Lung (tissue), 12 donors: ENCODE data around the gene ASPHD1. TPM values are rescaled to one million over a fixed set of nuclear protein-coding genes. Genes with fewer than 3 reads are reported as not detected.

Source experiments
- ATAC-seq: fragments of 200-7000 bp; cut with Tn5 transposase; one replicate; pipeline ENCODE4 v1.9.1; 2020; ENCODE audit warnings: moderate number of reproducible peaks; ENCODE audit not compliant: insufficient read depth, low FRiP score
- DNase-seq, 3 donors: peaks; one replicate each; pipeline ENCODE4 v3.0.0-alpha.2; 2013 to 2017
- H3K27ac ChIP-seq, 2 donors: one replicate each; pipeline ENCODE4 v1.5.1; 2013; ENCODE audit warnings: mild to moderate bottlenecking in 2 of 2, moderate library complexity in 2 of 2, control low read depth in 1 of 2, inconsistent platforms in 1 of 2, low read depth in 1 of 2, low read length in 1 of 2
- H3K27me3 ChIP-seq, 3 donors: one replicate each; pipeline ENCODE4 v1.5.1; 2013; ENCODE audit warnings: low read length in 2 of 3; ENCODE audit not compliant: control insufficient read depth in 3 of 3, insufficient read depth in 3 of 3
- H3K36me3 ChIP-seq, 4 donors: one replicate each; pipeline ENCODE4 v1.5.1; 2013; ENCODE audit warnings: low read length in 4 of 4, mild to moderate bottlenecking in 1 of 4, moderate library complexity in 1 of 4; ENCODE audit not compliant: control insufficient read depth in 4 of 4, insufficient read depth in 4 of 4
- H3K4me1 ChIP-seq, 5 donors: one replicate each; pipeline ENCODE4 v1.5.1; 2013; ENCODE audit warnings: low read length in 5 of 5, mild to moderate bottlenecking in 2 of 5, moderate library complexity in 1 of 5; ENCODE audit not compliant: control insufficient read depth in 5 of 5, insufficient read depth in 5 of 5
- H3K4me3 ChIP-seq: one replicate; pipeline ENCODE4 v1.5.1; 2013; ENCODE audit warnings: mild to moderate bottlenecking, control low read depth, moderate library complexity
- H3K9ac ChIP-seq, 2 donors: one replicate each; pipeline ENCODE4 v1.5.1; 2013; ENCODE audit warnings: low read length in 2 of 2, control low read depth in 1 of 2; ENCODE audit not compliant: insufficient read depth in 1 of 2
- H3K9me3 ChIP-seq, 4 donors: one replicate each; pipeline ENCODE4 v1.5.1; 2013; ENCODE audit warnings: low read length in 3 of 4, mild to moderate bottlenecking in 1 of 4, moderate library complexity in 1 of 4; ENCODE audit not compliant: control insufficient read depth in 4 of 4, insufficient read depth in 3 of 4
- WGBS, 2 donors: extraction: QIAGEN DNeasy Blood & Tissue Kit; methylation state at CpG; one replicate each; pipeline ENCODE4 v1.1.7; 2013; 5-methylcytosine and 5-hydroxymethylcytosine counted together
- polyA plus RNA-seq, 2 donors: library from polyadenylated mRNA; stranded (reverse); fragments of 200-250 nt; gene quantifications; one replicate each; pipeline ENCODE4 v1.2.1, GENCODE V29; 2013
- total RNA-seq, 2 donors: library from RNA; depleted of rRNA in 1 of 2; stranded (reverse); fragments of >200 nt in 1 of 2; gene quantifications; one replicate each; pipeline ENCODE4 v1.2.1, GENCODE V29; 2014 to 2021
- TF ChIP-seq, protein P1 (sequence below): IDR thresholded peaks from 2 replicates; pipeline ENCODE4 v1.5.1; 2012; ENCODE audit warnings: mild to moderate bottlenecking; ENCODE audit errors: control extremely low read depth, extremely low read depth
- donor health status: control.
- donor health status: control.
- donor health status: Bipolar disorder and iron deficiency.
- donor health status: healthy.
- donor health status: DM: yes; HTN: yes; CAD: no.

The ASPHD1 gene
- total and polyA plus RNA-seq, 4 donors: 0.34 to 4.3 (median 3.7) TPM

DNA sequence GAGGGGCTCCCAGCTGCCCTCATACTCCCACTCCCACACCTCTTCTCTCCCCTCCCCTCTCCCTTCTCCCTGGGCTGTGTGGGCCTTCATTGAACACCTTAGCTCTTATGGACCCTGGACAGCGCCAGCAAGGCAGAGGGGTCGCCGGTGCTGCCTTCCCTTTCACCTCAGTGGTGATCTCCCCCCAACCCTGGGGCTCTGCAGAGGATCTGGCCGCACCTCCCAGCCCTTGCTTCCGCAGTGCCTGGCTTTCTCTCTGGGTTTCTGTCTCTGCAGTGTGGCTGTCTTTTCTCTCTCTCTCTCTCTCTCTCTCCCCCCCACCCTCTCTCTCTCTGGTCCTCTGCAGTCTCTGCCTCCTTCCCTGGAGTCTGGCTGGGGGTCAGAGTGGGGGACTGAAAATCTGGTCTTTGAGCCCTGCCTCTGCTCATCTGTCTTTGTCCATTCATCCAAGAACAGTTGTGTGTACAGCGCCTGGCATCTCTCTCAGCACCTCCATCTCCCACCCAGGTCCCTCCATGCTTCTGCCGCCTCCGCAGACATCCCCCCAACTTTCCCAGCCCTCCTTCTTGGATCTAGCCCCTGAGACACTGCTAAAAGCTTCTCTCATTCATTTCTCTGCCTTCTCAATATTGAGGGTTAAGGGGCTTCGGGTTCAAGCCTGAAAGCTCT is 2.0 kb upstream of the ASPHD1 start:
- no peaks in the 10 kb centered on the region for H3K36me3 ChIP-seq
- peaks cover 0 to 12% (median 4%) of the 10 kb centered on the region in 5 donors for H3K4me1 ChIP-seq
- no peak for DNase-seq
- H3K27ac ChIP-seq: no peak overlapping the region
- H3K9me3 ChIP-seq: peaks cover 0 to 2% (median 0%) of the 10 kb centered on the region in 4 donors
- TF ChIP-seq, protein P1, sequence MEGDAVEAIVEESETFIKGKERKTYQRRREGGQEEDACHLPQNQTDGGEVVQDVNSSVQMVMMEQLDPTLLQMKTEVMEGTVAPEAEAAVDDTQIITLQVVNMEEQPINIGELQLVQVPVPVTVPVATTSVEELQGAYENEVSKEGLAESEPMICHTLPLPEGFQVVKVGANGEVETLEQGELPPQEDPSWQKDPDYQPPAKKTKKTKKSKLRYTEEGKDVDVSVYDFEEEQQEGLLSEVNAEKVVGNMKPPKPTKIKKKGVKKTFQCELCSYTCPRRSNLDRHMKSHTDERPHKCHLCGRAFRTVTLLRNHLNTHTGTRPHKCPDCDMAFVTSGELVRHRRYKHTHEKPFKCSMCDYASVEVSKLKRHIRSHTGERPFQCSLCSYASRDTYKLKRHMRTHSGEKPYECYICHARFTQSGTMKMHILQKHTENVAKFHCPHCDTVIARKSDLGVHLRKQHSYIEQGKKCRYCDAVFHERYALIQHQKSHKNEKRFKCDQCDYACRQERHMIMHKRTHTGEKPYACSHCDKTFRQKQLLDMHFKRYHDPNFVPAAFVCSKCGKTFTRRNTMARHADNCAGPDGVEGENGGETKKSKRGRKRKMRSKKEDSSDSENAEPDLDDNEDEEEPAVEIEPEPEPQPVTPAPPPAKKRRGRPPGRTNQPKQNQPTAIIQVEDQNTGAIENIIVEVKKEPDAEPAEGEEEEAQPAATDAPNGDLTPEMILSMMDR: no peak
- no peak overlapping the region for H3K4me3 ChIP-seq
- H3K9ac ChIP-seq: no peak overlapping the region
- peaks cover 0 to 14% (median 8%) of the 10 kb centered on the region in 3 donors for H3K27me3 ChIP-seq
- no peak for ATAC-seq
- 15 to 17% methylated on average over 9 of the region's 9 CpGs for WGBS, 2 donors

DNA sequence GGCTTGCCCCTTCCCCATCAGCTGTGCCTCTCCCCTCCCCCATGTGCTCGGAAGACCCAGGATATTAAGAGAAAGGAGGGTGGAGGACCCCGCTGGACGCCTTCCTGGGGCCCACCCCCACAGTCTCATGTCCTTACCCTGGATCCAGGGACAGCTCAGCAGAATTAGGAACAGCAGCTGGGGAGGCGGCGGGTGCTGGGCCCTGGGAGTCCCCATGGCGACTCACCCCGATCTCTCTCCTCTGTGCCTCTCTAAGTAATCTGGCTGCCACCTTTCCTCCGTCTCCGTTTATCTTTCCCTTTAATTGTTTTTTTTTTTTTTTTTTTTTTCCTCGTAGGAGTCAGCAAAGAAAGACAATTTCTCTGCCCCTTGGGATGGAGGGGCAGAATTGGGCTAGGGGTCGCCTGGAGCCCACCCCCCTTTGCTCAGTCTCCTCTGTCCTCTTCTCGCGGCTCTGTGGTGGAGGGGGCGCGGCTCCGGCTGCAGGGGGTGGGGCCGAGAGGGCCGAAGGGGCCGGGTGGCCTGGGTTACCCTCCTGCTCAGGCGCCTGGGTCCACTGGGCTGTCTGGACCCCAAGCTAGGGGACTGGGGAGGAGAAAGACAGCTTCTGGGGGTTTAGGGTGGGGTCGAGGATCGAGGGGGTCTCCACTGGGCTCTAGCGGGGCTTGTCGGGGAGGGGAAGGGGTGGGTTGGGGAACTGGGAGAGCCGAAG is 1.3 kb upstream of the ASPHD1 start:
- ATAC-seq (peak; percentile 24), DNase-seq (peak in 2 of 3 donors; percentile 6)
- H3K9me3 ChIP-seq: peaks cover 0 to 2% (median 0%) of the 10 kb centered on the region in 4 donors
- H3K36me3 ChIP-seq: no peaks in the 10 kb centered on the region
- peaks cover 0 to 12% (median 4%) of the 10 kb centered on the region in 5 donors for H3K4me1 ChIP-seq
- no peak overlapping the region for H3K4me3 ChIP-seq
- 1 to 2% methylated on average over 25 of the region's 25 CpGs for WGBS, 2 donors
- no peak overlapping the region for H3K27ac ChIP-seq
- H3K27me3 ChIP-seq: peaks cover 0 to 14% (median 8%) of the 10 kb centered on the region in 3 donors
- no peak overlapping the region for H3K9ac ChIP-seq
- TF ChIP-seq, protein P1: no peak

DNA sequence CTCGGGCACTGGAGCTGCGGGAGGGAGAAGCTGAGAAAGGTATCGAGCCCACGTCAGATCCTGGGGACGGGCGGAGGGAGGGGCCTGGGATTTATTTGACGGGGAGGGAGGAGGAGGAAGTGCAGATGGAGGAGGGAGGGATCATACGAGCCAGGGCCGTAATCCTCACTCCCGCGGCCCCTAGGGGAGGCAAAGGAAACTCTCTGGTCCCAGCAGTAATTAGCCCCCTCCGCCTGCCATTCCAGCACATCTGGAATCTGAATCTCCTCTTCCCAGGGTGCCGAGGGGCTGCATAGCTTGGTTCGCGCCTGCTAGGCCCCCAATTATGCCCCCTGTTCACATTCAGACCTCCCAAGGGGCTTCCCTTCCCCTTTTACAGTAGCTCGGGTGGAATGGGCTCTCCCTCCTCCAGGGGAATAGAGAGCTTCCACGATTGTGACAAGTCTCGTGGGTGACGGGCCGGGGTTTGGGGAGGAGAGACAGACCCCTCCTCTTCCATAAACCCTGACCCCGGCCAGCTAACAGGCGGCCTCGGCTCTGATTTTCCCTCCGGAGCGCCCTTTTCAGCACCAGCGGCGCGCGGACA is 679 bp upstream of the ASPHD1 start, which contains the start of gene SEZ6L2:
Gene SEZ6L2 (minus strand): TSS at position 35 of the 586 bp plus-strand sequence. CDS start 531 bp downstream, outside the sequence.
- Histone ChIP-seq H3K4me3 (peak within 1 kb of the TSS; percentile 67), H3K9me3 (peaks cover 0 to 2% (median 0%) of the 10 kb centered on the region in 4 donors), H3K27me3 (peaks cover 0 to 14% (median 8%) of the 10 kb centered on the region in 3 donors), H3K4me1 (peaks cover 0 to 12% (median 4%) of the 10 kb centered on the region in 5 donors), H3K9ac (no peak within 1 kb of the TSS), H3K27ac (peak within 1 kb of the TSS in 1 of 2 donors; percentile 26), H3K36me3 (no peaks in the 10 kb centered on the region)
- DNase-seq: peak; percentile 61 to 77 (median 73)
- WGBS, 2 donors: 0 to 1% methylated on average over 25 to 29 of the region's 29 CpGs
- TF ChIP-seq, protein P1: no peak
- peak; percentile 76 for ATAC-seq
